KMS-11 (cell line): ENCODE data around the gene MAPK4.

Experiments used
- H2AFZ ChIP-seq: fragments of 200-600 bp; sonication (generic); 2 replicates; pipeline ENCODE4 v1.6.1; 2016; ENCODE audit warnings: antibody characterized with exemption, mixed run types, low read depth
- H3K27ac ChIP-seq: fragments of 200-600 bp; sonication (generic); 2 replicates; pipeline ENCODE4 v1.6.1; 2016; ENCODE audit warnings: mild to moderate bottlenecking, mixed run types
- H3K27me3 ChIP-seq: fragments of 200-600 bp; sonication (generic); 2 replicates; pipeline ENCODE4 v1.6.1; 2017; ENCODE audit warnings: mild to moderate bottlenecking, low read depth, mixed run types, moderate library complexity; ENCODE audit not compliant: insufficient read depth
- H3K36me3 ChIP-seq: fragments of 200-600 bp; sonication (generic); 2 replicates; pipeline ENCODE4 v1.6.1; 2017; ENCODE audit warnings: mild to moderate bottlenecking, mixed run types; ENCODE audit not compliant: insufficient read depth
- H3K4me1 ChIP-seq: fragments of 200-600 bp; sonication (generic); 2 replicates; pipeline ENCODE4 v1.6.1; 2016; ENCODE audit warnings: mild to moderate bottlenecking, low read depth, mixed run types; ENCODE audit not compliant: poor library complexity, severe bottlenecking
- H3K4me2 ChIP-seq: fragments of 200-600 bp; sonication (generic); 2 replicates; pipeline ENCODE4 v1.7.0; 2016; ENCODE audit warnings: mild to moderate bottlenecking, mixed run types
- H3K4me3 ChIP-seq: fragments of 200-600 bp; sonication (generic); IDR thresholded peaks from 2 replicates; pipeline ENCODE4 v1.6.1; 2017; ENCODE audit warnings: low read depth, low read length, mixed read lengths; ENCODE audit not compliant: insufficient read depth
- H3K79me2 ChIP-seq: fragments of 200-600 bp; sonication (generic); 2 replicates; pipeline ENCODE4 v1.6.1; 2016; ENCODE audit warnings: low read depth, mixed run types; ENCODE audit not compliant: insufficient read depth
- H3K9ac ChIP-seq: fragments of 200-600 bp; sonication (generic); 2 replicates; pipeline ENCODE4 v1.6.1; 2016; ENCODE audit warnings: mild to moderate bottlenecking, mixed run types
- H4K20me1 ChIP-seq: fragments of 200-600 bp; sonication (generic); 2 replicates; pipeline ENCODE4 v1.6.1; 2016; ENCODE audit warnings: mild to moderate bottlenecking, mixed run types; ENCODE audit not compliant: insufficient read depth
- CTCF ChIP-seq: fragments of 200-600 bp; sonication (generic); conservative IDR thresholded peaks from 2 replicates; pipeline ENCODE4 v1.6.1; 2017; ENCODE audit warnings: low read depth, mild to moderate bottlenecking, antibody characterized with exemption, low read length, moderate library complexity, mixed read lengths

Gene MAPK4

GRCh38 chr18:50654658-50655550 lies 95.0 kb downstream of the MAPK4 start:
- Histone ChIP-seq H3K4me3 (no peak overlapping the region), H3K9ac (no peak overlapping the region), H2AFZ (no peak overlapping the region), H4K20me1 (no peaks in the 10 kb centered on the region), H3K4me2 (no peak overlapping the region), H3K27ac (no peak overlapping the region), H3K36me3 (no peaks in the 10 kb centered on the region), H3K4me1 (no peaks in the 10 kb centered on the region), H3K79me2 (no peaks in the 10 kb centered on the region), H3K27me3 (no peaks in the 10 kb centered on the region)
- TF ChIP-seq CTCF, result no peak

GRCh38 chr18:50656396-50656795 lies 96.5 kb downstream of the MAPK4 start:
- Histone ChIP-seq H3K4me3 (no peak overlapping the region), H2AFZ (no peak overlapping the region)

GRCh38 chr18:50656841-50657470 lies 97.1 kb downstream of the MAPK4 start:
- H3K27me3 ChIP-seq, result no peaks in the 10 kb centered on the region
- no peaks in the 10 kb centered on the region for H4K20me1 ChIP-seq
- no peak overlapping the region for H3K4me2 ChIP-seq
- no peak overlapping the region for H3K9ac ChIP-seq
- H3K79me2 ChIP-seq, result no peaks in the 10 kb centered on the region
- H3K4me3 ChIP-seq, result no peak overlapping the region
- TF ChIP-seq CTCF, result no peak
- no peaks in the 10 kb centered on the region for H3K36me3 ChIP-seq
- H3K4me1 ChIP-seq, result no peaks in the 10 kb centered on the region
- no peak overlapping the region for H3K27ac ChIP-seq
- no peak overlapping the region for H2AFZ ChIP-seq

More at GRCh38 chr18:50656396-50656795, 96.5 kb downstream of the MAPK4 start:
- H4K20me1 ChIP-seq, result no peaks in the 10 kb centered on the region
- no peak overlapping the region for H3K4me2 ChIP-seq
- no peaks in the 10 kb centered on the region for H3K36me3 ChIP-seq
- no peak overlapping the region for H3K27ac ChIP-seq
- H3K4me1 ChIP-seq, result no peaks in the 10 kb centered on the region
- H3K27me3 ChIP-seq, result no peaks in the 10 kb centered on the region
- no peak overlapping the region for H3K9ac ChIP-seq
- no peak for TF ChIP-seq CTCF
- no peaks in the 10 kb centered on the region for H3K79me2 ChIP-seq

- no peaks in the 10 kb centered on the region for H3K36me3 ChIP-seq
These were observed 98.7 kb downstream of the MAPK4 start for GRCh38 chr18:50658601-50659000.

More at GRCh38 chr18:50658601-50659000, 98.7 kb downstream of the MAPK4 start:
- H3K4me1 ChIP-seq, result no peaks in the 10 kb centered on the region
- H4K20me1 ChIP-seq, result no peaks in the 10 kb centered on the region
- TF ChIP-seq CTCF, result no peak
- no peak overlapping the region for H3K4me2 ChIP-seq
- no peak overlapping the region for H3K9ac ChIP-seq
- no peaks in the 10 kb centered on the region for H3K27me3 ChIP-seq
- H3K79me2 ChIP-seq, result no peaks in the 10 kb centered on the region
- H3K27ac ChIP-seq, result no peak overlapping the region
- H3K4me3 ChIP-seq, result no peak overlapping the region
- no peak overlapping the region for H2AFZ ChIP-seq
